ENCODE data around the gene TNIP2.

Gene TNIP2

DNA sequence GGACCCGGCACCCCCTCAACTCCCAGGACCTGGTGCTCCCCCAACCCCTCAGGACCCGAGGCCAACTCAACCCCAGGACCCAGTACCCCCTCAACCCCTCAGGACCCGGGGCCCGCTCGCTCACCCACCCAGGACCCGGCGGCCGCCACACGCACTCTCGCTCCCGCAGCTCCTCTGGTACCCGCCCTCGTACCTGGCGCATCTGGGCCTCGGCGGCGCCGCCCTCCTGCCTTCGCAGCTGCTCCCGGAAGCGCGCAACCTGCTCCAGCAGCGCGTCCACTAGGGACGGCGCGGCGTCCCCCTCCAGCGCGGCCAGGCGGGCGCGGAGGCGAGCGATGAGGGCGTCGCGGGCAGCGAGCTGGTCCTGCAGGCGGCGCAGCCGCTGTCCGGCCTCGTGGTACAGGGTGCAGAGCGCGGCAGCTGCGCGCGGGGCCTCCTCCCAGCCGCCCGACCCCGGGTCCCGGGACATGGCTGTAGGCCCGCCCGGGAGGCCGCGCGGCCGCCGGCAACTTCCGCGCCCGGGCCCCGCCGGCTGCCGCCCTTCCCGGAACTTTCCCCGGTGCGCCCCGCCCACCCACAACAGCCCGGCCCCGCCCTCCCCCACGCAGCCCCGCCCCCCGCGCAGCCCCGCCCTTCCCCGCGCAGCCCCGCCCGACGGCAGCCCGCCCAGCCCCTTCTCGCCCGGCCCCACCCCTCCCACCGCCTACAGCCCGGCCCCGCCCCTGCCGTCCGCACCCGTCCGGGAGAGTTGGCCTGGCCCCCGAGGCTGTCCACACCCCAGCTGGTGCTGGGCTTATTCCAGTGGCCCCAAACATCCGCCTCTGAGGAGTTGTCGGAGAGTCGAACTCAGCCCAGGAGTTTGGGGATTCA, at the start of gene TNIP2:
TNIP2 (minus strand) TSS at position 516 of the 870 bp plus-strand sequence; CDS start at position 469, 47 bp downstream.
- DNase-seq (ENCODE audit: low read depth in 1 of 2, low spot score in 1 of 2) = peak; percentile 61 to 73

- DNase-seq (ENCODE audit: low read depth in 1 of 2, low spot score in 1 of 2) = no peak
These were observed 48.9 kb upstream of the TNIP2 start for GRCh38 chr4:2804973-2805501.

DNA sequence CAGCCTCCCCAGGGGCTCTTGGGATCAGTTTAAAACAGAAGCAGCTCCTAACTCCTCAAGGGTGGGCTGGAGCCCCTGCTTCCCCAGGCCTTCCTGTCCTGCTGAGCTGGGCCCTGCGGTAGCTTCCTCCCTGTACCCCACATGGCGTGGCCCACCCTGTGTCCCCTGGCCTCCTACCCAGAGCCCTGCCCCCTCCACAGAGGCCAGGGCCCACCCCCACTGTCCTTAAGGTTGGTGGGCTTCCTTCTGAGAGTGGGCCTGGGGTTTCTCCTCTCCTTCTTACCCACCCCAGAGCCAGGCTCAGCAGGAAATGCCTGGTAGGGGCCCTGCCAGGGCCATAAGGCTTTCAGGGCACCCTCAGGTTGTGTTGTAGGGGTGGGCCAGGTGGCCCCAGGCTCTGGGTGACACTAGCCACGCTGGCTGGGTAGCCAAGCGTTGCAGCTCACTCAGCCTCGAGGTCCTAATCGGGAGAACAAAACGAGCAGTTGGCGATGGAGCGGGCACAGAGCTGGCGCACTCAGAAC, 48.4 kb upstream of the TNIP2 start:
- DNase-seq (ENCODE audit: low read depth in 1 of 2, low spot score in 1 of 2) = no peak

- no peak for DNase-seq (ENCODE audit: low read depth in 1 of 2, low spot score in 1 of 2)
These were observed 47.7 kb upstream of the TNIP2 start for GRCh38 chr4:2803624-2804448.

DNA sequence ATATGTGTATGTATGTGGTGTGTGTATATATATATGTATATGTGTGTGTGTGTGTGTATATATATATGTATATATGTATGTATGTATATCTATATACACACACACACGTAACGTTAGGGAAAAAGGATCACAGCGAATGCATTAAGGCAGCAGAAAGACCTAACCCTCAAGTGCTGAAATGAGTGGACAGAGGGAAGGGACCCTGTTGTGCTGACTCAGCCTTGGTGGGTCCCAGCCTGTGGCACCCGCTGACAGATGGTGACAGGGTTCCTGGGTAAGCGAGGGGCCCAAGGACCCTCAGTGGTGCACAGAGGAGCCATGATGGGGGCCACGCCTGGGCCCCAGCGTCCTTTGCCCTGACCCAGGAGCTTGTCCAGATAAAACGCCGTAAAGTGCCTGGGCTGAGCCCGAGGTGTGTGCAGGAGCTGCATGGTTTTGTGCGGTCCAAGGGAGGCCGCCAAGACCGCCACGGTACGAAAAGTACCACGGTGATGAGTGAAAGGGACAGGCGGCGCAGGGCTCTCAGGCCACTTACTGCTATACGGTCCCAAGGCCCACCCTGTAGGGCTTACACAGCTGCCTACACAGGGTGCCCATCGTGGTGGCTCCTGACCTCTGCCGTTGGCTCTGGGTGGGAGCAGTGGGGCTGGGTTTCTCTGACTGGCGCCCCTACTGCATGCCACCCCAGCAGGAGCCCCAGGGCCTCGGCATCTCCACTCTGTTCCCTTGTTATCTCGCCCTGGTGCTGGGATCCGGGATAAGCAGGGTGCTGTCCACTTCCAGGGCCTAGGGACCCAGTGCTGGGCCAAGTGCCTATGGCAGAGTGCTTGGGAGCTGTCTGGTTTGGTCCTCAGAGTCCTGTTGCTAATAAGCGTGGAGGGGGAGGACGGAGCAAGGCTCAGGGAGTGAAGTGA, 46.7 kb upstream of the TNIP2 start:
- no peak for DNase-seq (ENCODE audit: low read depth in 1 of 2, low spot score in 1 of 2)

DNA sequence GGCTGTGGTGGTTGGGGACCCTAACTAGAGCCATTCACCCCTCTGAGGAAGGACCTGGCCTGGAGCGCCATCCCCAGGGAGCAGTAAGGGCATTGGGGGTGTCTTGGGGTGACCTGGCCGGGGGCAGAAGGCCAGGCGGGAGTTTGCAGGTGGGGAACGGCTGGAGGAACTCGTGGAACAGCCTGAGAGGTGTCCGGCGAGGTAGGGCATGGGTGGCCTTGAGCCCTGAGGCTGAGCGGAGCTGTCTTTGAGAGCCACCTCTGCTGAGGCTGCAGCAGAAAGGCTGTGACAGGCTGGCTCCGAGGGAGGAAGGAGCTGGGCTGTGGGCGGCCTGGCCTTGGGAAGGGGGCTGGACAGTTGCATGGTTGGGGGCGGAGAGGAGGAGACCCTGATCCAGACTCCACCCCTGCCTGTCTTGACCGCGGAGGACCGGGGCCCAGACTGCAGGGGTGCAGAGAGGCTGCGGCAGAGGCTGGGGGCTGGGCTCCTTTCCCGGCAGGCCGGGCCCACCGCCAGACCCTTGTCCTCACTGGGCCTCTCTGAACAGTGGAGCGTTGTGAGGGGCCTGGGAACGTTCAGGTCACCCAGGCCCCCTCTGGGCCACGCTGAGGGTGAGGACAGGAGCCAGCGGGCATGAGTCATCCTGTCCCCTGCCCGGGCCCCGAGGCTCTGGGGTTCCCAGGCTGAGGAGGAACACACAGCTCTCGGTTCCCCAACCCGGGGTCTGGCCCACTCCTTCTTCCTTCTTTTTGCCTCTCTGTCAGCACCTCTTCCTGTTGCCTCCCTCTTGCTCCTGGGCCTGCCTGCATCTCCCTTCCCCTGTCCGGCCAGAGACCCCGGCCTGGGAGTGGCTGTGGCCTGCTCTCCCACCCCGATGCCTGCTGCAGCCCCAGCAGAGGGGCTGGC, 44.8 kb upstream of the TNIP2 start:
- no peak for DNase-seq (ENCODE audit: low read depth in 1 of 2, low spot score in 1 of 2)

GRCh38 chr4:2799971-2800690, 44.0 kb upstream of the TNIP2 start:
- no peak for DNase-seq (ENCODE audit: low read depth in 1 of 2, low spot score in 1 of 2)

GRCh38 chr4:2799224-2799911, 43.2 kb upstream of the TNIP2 start:
- DNase-seq (ENCODE audit: low read depth in 1 of 2, low spot score in 1 of 2) = no peak

GRCh38 chr4:2798399-2799223, 42.5 kb upstream of the TNIP2 start:
- DNase-seq (ENCODE audit: low read depth in 1 of 2, low spot score in 1 of 2) = peak in 1 of 2 donors; percentile 42

DNA sequence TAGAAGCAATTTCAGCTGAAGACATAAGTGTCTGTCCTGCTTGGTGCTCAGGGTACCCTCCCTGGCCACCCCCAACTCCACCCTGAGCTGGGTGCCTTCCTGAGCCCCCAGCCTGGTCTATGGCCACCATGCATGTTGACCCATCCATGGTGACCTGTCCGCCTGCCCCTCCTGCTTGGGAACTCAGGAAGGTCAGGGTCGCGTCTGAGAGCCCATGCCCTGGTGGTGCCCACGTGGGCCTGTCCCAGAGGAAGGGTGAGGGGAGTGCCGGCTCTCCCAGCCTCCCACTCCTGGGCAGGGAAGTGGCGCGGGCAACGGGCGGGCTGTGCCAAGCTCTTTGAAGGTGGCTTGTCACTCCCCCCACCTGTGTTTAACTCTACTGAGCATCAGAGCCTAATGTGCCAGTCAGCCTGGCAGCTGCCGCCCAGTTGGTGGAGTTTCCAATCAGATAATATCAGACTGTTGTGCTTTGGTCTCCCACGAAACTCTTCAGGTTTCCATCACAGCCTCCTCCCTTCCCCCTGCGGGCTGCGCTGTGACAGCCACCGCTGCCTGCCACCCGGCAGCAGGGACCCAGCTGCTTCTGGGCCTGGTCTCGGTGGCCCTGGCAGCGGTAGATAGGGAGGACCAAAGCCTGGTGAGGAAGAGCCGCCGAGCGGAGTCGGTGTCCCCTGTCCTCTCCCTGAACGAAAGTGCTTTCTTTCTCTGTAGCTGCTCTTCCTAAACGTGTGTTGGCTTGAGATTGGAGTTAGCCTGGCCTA, 41.6 kb upstream of the TNIP2 start:
- DNase-seq (ENCODE audit: low read depth in 1 of 2, low spot score in 1 of 2) = peak in 1 of 2 donors; percentile 4

DNA sequence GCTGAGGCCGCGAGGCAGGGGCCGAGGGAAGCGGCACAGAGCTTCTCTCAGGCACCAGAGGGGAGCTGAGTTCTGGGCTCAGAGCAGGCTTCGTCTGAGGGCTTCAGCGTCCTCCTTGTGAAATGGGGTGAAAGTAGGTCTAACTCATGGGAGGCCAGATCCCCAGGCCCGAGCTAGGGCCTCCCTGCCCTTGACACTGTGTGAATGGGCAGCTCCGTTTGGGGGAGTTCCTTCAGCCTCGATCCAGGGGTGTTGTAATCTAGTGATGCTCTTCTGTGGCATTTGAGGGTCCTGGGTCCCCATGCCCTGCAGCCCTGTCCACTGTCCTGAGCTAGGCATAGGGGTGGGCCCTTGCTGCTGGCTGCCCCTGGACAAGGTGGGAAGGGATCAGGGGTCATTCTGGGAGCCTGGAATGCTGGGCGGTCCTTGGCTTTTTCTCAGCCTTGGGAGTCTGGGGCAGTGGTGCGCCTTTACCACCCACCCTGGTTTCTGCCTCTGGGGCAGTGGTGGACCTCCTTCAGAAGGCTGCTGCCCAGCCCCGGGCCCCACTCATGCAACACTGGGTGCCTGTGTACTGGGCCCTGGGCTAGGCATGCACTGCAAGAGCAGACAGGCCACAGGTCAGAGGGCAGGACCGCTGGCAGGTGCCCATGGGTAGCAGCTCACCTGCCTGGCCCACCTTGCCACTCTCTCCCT, 40.9 kb upstream of the TNIP2 start:
- no peak for DNase-seq (ENCODE audit: low read depth in 1 of 2, low spot score in 1 of 2)

DNA sequence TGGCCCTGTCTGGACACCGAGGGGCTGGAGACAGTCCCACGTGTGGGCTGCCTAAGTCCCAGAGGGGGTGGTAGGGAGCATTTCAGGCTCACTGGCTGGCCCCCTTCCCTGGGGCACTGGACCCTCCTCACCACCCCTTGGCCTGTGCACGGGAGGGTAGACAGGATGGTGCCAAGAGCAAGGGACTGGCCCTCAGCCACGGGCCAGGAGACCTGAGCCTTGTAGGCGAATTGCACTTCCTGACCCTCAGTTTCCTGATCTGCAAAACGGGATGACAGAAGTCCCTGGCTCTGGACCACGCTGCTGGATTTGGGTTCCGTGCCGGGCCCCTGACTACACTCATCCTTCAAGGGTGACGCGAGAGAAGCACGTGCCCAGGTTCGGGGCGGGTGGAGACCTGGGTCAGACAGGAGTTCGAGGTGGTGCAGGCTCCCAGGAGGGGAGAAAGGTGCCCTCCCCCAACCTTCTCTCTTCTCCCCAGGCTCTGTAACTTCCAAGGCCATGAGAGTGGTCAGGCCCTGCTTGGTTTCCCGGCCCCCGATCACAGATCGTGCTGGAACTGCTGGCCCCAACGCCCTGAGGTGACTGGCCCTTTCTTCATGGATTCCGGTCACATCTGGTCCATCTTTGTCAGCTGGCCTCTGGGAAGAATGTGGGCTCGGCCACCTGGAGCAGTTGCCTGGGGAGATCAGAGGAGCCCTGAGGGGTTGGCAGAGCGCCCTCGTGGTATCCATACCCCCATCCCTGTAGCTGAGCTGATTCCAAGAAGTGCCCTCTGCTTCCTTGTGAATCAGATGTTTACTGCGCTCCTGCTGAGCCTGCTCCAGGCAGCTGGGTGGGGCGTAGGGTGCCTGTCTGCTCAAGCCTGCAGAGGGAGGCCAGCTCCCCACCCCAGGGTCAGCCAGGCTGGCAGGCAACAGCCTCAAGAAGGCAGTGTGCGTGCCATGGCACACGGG, 40.0 kb upstream of the TNIP2 start:
- no peak for DNase-seq (ENCODE audit: low read depth in 1 of 2, low spot score in 1 of 2)

DNA sequence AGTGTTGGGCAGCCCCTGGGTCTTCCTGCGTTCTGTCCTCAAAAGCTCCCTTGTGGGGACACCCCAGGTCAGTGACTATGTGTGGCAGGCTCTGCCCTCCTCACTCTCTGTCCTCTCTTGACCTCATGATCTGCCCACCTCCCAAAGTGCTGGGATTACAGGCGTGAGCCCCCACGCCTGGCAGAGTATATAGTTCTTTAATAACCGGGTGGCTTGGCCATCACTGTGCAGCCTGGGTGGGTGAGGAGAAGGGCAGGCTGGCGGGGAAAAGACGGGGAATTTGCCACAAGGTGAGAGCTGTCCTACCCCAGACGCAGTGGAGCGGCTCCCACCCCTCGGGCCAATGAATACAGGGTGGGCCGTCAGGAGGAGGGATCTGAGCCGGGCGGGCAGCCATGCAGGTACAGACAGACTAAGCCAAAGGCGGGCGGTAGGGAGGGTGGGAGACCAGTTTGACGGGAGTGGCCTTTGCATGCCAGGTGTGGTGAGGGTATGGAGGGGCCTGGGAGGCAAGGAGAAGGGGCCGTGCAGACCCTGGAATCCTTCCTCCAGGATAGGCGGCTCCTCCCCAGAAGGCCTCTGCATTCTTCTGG, 39.3 kb upstream of the TNIP2 start:
- no peak for DNase-seq (ENCODE audit: low read depth in 1 of 2, low spot score in 1 of 2)

DNA sequence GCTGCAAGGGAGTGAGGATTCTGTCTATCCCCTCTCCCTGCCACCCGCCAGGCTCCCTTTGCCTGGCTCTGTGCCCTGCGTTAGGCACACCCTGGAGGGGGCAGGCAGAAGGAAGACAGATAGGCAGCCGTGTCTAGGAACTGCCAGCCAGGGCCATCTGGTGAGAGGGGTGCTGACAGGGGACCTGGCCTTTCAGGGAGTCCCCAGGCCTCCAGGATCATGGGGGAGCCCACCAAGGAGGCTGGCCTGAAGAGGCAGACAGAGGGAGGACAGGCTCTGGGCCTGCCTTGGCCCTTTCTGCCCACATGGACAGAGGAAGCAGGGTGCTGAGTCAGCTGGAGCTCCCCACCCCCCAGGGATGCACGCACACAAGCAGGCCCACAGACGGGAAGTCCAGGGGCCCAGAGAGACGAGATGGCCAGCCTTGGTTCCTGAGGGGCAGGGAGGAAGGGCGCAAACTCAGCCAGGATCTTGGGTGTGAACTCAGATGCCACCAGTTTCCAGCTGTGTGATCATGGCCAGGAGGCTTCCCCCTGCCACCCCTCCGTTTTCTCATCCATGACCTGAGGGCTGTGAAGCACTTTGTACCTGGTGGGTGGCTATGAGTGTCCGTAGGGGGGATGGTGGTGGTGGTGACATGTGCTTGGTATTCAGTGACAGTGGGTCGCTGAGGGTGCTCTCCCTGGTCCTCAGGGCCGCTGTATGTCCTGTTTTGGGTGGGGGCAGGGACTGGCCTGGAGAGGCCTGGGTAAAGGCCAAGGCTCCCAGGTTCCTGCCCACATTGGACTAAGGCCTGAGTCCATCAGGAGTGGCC, 38.6 kb upstream of the TNIP2 start:
- DNase-seq (ENCODE audit: low read depth in 1 of 2, low spot score in 1 of 2) = no peak
